ENCODE data around the gene CFL1. TPM values are rescaled to one million over a fixed set of nuclear protein-coding genes. Genes with fewer than 3 reads are reported as not detected.
A peak's percentile ranks its signal among the peaks of the same experiment; 100 is the strongest.

The CFL1 gene
- total and polyA plus RNA-seq, 10 of the 15 experiments (the other 5 are each of a cell fraction or from before 2014, with no cell fraction given): 164 to 2,994 (median 1,500) TPM

DNA sequence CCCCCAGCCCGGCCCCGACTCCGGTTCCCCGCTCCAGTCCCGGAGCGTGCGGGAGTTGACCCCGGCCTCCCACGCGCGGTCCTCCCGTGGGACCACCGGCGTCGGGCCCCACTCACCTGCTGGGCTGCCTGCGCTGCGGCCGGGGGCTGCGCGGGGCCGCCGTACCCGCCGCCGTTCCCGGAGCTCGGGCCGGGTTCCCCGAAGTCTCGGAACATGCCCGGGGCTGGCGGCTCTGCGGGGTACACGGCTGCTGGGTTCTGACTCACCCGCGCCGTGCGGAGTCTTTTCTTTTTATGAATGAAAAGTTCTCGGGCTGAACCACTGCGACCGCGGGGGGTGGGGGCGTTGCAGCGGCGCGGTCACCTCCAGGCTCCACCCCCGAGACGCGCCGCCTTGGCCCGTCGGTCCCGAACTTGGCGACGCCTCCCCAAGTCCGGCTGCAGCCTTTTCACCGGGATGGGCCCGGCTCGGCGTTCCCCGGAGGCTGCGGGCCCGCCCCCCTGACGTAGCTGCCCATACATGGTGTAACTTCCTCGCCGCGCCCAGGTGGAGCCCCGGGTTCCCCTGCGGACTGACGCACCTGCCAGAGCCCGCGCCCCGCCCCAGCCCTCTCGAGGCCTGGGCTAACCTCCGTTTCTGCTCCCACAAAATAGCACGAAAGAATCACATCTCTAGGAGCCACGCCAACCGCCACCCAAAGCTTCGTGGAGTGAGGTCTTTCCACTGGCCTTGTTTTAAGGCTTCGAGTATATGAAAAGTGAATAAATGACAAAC, 42.3 kb upstream of the CFL1 start, which contains the start of gene FOSL1 (continued):
- TF ChIP-seq, protein P1, sequence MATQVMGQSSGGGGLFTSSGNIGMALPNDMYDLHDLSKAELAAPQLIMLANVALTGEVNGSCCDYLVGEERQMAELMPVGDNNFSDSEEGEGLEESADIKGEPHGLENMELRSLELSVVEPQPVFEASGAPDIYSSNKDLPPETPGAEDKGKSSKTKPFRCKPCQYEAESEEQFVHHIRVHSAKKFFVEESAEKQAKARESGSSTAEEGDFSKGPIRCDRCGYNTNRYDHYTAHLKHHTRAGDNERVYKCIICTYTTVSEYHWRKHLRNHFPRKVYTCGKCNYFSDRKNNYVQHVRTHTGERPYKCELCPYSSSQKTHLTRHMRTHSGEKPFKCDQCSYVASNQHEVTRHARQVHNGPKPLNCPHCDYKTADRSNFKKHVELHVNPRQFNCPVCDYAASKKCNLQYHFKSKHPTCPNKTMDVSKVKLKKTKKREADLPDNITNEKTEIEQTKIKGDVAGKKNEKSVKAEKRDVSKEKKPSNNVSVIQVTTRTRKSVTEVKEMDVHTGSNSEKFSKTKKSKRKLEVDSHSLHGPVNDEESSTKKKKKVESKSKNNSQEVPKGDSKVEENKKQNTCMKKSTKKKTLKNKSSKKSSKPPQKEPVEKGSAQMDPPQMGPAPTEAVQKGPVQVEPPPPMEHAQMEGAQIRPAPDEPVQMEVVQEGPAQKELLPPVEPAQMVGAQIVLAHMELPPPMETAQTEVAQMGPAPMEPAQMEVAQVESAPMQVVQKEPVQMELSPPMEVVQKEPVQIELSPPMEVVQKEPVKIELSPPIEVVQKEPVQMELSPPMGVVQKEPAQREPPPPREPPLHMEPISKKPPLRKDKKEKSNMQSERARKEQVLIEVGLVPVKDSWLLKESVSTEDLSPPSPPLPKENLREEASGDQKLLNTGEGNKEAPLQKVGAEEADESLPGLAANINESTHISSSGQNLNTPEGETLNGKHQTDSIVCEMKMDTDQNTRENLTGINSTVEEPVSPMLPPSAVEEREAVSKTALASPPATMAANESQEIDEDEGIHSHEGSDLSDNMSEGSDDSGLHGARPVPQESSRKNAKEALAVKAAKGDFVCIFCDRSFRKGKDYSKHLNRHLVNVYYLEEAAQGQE (IDR thresholded peaks at IDR 0.05; ENCODE audit: low read depth, low read length): no peak
- TF ChIP-seq NFYB (IDR thresholded peaks at IDR 0.05; ENCODE audit: insufficient read depth, low read depth, low read length) (no peak), EP300 (IDR thresholded peaks at IDR 0.05; ENCODE audit: borderline replicate concordance in 1 of 2, control insufficient read depth in 1 of 2, low read depth in 2 of 2, low read length in 2 of 2) (0 out of 4 replicates have a peak, but pooled peaks of 1 of the 2 experiments have one; percentile 8), CREM (IDR thresholded peaks at IDR 0.05; ENCODE audit: low read depth) (peak; percentile 94), JUNB (IDR thresholded peaks at IDR 0.05) (no peak), KDM1A (IDR thresholded peaks at IDR 0.05; ENCODE audit: borderline replicate concordance) (no peak), TAF1 (IDR thresholded peaks at IDR 0.05; ENCODE audit: borderline replicate concordance, low read depth, low read length) (peak; percentile 61; the same call in 1 of the 2 replicates), KAT2A (conservative IDR thresholded peaks at IDR 0.05; ENCODE audit: control insufficient read depth, low read depth, low read length) (no peak), PML (IDR thresholded peaks at IDR 0.05; ENCODE audit: low read length) (no peak), CBX3 (IDR thresholded peaks at IDR 0.05; ENCODE audit: borderline replicate concordance, low read depth) (no peak), HCFC1 (IDR thresholded peaks at IDR 0.05; ENCODE audit: low read length) (no peak), ASH2L (IDR thresholded peaks at IDR 0.05; ENCODE audit: borderline replicate concordance, low read depth) (no peak), SMARCA5 (IDR thresholded peaks at IDR 0.05) (0 out of 2 replicates have a peak, but pooled peaks have one; percentile 48), SP1 (IDR thresholded peaks at IDR 0.05; ENCODE audit: low read depth, low read length) (peak; percentile 59)
- TF ChIP-seq, protein P2, sequence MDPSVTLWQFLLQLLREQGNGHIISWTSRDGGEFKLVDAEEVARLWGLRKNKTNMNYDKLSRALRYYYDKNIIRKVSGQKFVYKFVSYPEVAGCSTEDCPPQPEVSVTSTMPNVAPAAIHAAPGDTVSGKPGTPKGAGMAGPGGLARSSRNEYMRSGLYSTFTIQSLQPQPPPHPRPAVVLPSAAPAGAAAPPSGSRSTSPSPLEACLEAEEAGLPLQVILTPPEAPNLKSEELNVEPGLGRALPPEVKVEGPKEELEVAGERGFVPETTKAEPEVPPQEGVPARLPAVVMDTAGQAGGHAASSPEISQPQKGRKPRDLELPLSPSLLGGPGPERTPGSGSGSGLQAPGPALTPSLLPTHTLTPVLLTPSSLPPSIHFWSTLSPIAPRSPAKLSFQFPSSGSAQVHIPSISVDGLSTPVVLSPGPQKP (IDR thresholded peaks at IDR 0.05; ENCODE audit: low read depth, low read length): peak; percentile 90
- TF ChIP-seq, protein P3, sequence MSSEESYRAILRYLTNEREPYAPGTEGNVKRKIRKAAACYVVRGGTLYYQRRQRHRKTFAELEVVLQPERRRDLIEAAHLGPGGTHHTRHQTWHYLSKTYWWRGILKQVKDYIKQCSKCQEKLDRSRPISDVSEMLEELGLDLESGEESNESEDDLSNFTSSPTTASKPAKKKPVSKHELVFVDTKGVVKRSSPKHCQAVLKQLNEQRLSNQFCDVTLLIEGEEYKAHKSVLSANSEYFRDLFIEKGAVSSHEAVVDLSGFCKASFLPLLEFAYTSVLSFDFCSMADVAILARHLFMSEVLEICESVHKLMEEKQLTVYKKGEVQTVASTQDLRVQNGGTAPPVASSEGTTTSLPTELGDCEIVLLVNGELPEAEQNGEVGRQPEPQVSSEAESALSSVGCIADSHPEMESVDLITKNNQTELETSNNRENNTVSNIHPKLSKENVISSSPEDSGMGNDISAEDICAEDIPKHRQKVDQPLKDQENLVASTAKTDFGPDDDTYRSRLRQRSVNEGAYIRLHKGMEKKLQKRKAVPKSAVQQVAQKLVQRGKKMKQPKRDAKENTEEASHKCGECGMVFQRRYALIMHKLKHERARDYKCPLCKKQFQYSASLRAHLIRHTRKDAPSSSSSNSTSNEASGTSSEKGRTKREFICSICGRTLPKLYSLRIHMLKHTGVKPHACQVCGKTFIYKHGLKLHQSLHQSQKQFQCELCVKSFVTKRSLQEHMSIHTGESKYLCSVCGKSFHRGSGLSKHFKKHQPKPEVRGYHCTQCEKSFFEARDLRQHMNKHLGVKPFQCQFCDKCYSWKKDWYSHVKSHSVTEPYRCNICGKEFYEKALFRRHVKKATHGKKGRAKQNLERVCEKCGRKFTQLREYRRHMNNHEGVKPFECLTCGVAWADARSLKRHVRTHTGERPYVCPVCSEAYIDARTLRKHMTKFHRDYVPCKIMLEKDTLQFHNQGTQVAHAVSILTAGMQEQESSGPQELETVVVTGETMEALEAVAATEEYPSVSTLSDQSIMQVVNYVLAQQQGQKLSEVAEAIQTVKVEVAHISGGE (CRISPR knock-in tag; IDR thresholded peaks at IDR 0.05): no peak
- TF ChIP-seq, protein P4, sequence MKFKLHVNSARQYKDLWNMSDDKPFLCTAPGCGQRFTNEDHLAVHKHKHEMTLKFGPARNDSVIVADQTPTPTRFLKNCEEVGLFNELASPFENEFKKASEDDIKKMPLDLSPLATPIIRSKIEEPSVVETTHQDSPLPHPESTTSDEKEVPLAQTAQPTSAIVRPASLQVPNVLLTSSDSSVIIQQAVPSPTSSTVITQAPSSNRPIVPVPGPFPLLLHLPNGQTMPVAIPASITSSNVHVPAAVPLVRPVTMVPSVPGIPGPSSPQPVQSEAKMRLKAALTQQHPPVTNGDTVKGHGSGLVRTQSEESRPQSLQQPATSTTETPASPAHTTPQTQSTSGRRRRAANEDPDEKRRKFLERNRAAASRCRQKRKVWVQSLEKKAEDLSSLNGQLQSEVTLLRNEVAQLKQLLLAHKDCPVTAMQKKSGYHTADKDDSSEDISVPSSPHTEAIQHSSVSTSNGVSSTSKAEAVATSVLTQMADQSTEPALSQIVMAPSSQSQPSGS (IDR thresholded peaks at IDR 0.05; ENCODE audit: low read length): no peak
- TF ChIP-seq, protein P5, sequence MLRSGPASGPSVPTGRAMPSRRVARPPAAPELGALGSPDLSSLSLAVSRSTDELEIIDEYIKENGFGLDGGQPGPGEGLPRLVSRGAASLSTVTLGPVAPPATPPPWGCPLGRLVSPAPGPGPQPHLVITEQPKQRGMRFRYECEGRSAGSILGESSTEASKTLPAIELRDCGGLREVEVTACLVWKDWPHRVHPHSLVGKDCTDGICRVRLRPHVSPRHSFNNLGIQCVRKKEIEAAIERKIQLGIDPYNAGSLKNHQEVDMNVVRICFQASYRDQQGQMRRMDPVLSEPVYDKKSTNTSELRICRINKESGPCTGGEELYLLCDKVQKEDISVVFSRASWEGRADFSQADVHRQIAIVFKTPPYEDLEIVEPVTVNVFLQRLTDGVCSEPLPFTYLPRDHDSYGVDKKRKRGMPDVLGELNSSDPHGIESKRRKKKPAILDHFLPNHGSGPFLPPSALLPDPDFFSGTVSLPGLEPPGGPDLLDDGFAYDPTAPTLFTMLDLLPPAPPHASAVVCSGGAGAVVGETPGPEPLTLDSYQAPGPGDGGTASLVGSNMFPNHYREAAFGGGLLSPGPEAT (IDR thresholded peaks at IDR 0.05; ENCODE audit: low read depth): no peak

All from GM12878 (cell line).